IMR-90 (cell line): Measurements from ENCODE around the gene KCNJ10.

Experiments
- BHLHE40 ChIP-seq: fragments of 150-350 bp; IDR thresholded peaks from 2 replicates; pipeline ENCODE4 v1.6.1; 2016; ENCODE audit warnings: mild to moderate bottlenecking, low read depth, low read length
- MAZ ChIP-seq: IDR thresholded peaks from 2 replicates; pipeline ENCODE4 v1.6.1; 2012; ENCODE audit warnings: low read depth, mild to moderate bottlenecking, low read length, improper control_type of control experiment, moderate library complexity, borderline replicate concordance
- POLR2A ChIP-seq: IDR thresholded peaks from 2 replicates; pipeline ENCODE4 v1.6.1; 2012; ENCODE audit warnings: mild to moderate bottlenecking, low read depth, low read length
- RAD21 ChIP-seq: IDR thresholded peaks from 2 replicates; pipeline ENCODE4 v1.6.1; 2012; ENCODE audit warnings: low read length, improper control_type of control experiment
- SMC3 ChIP-seq: fragments of 150-350 bp; IDR thresholded peaks from 2 replicates; pipeline ENCODE4 v1.6.1; 2016; ENCODE audit warnings: low read depth, mild to moderate bottlenecking, antibody characterized with exemption, low read length, moderate library complexity
- TF ChIP-seq, protein P1 (sequence below): conservative IDR thresholded peaks from 2 replicates; pipeline ENCODE4 v1.5.1; 2012; ENCODE audit warnings: mild to moderate bottlenecking, low read depth, low read length, improper control_type of control experiment

DNA sequence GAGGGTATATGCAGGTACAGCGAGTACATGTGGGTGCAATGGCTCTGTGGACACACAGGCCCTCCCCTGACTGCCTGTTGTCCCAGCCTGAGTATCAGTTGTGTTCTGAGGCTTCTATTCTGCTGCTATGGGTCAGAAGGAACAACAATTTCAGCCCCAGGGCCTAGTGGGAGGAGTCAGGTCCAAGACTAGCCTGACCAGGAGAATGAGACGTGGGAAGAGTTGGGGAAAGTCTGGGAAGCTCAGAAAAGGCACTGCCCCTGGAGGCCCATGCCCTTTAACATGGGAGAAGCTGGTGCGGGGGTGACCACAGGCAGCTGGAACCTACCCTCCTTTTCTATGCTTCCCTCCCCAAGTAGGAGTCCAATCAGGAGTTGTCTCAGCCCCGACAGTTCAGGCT lies 20.8 kb upstream of the KCNJ10 start:
- TF ChIP-seq POLR2A (no peak), MAZ (no peak), BHLHE40 (no peak), RAD21 (no peak), SMC3 (no peak)
- TF ChIP-seq, protein P1, sequence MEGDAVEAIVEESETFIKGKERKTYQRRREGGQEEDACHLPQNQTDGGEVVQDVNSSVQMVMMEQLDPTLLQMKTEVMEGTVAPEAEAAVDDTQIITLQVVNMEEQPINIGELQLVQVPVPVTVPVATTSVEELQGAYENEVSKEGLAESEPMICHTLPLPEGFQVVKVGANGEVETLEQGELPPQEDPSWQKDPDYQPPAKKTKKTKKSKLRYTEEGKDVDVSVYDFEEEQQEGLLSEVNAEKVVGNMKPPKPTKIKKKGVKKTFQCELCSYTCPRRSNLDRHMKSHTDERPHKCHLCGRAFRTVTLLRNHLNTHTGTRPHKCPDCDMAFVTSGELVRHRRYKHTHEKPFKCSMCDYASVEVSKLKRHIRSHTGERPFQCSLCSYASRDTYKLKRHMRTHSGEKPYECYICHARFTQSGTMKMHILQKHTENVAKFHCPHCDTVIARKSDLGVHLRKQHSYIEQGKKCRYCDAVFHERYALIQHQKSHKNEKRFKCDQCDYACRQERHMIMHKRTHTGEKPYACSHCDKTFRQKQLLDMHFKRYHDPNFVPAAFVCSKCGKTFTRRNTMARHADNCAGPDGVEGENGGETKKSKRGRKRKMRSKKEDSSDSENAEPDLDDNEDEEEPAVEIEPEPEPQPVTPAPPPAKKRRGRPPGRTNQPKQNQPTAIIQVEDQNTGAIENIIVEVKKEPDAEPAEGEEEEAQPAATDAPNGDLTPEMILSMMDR: no peak
